PFSK-1 (cell line): ENCODE measurements around the gene MAST4.

Source experiments
- POLR2AphosphoS5 ChIP-seq: IDR thresholded peaks from 2 replicates; pipeline ENCODE4 v1.6.1; 2012; ENCODE audit warnings: low read depth, mild to moderate bottlenecking, control low read depth, low read length, moderate library complexity
- REST ChIP-seq, 2 experiments: IDR thresholded peaks; 2 replicates each; pipeline versions ENCODE4 v1.6.1 to v1.8.0; 2011 to 2012; ENCODE audit warnings: low read depth in 2 of 2, low read length in 2 of 2, control low read depth in 1 of 2, inconsistent platforms in 1 of 2, mild to moderate bottlenecking in 1 of 2, moderate library complexity in 1 of 2; ENCODE audit not compliant: insufficient read depth in 1 of 2
- SIN3A ChIP-seq: IDR thresholded peaks from 2 replicates; pipeline ENCODE4 v1.6.1; 2012; ENCODE audit warnings: mild to moderate bottlenecking, low read length, moderate library complexity, borderline replicate concordance; ENCODE audit not compliant: insufficient read depth
- TAF1 ChIP-seq: IDR thresholded peaks from 2 replicates; pipeline ENCODE4 v1.6.1; 2012; ENCODE audit warnings: low read length, control low read depth, borderline replicate concordance; ENCODE audit not compliant: insufficient read depth

GRCh38 chr5:66653325-66653724 is 57.1 kb downstream of the MAST4 start:
- TF ChIP-seq SIN3A = no peak
- TF ChIP-seq TAF1 = no peak
- TF ChIP-seq REST (IDR thresholded peaks at IDR 0.05; ENCODE audit: insufficient read depth in 1 of 2, low read depth in 2 of 2, low read length in 2 of 2) = no peak
- no peak for TF ChIP-seq POLR2AphosphoS5
